Measurements from ENCODE around the gene GYG2.

Gene GYG2

DNA sequence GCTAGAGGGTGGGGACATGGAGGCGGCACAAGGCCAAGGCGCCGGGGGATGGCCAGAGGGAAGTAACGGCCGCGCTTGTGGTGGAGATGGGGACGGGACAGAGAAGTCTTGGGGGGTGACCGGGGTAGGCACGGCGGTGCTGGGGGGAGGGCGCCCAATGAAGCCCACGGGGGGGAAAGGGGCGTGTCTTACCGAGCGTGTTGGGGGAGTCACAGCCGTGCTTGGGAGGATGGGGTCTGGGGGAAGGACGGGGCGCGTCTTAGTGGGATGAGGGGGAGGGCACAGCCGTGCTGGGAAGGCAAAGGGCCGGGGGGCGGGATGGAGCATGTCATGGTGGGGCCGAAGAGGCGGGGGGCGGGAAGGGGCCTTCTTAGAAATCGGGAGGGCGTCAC is 99.5 kb downstream of the GYG2 start:
- Histone ChIP-seq H3K36me3 (ENCODE audit: control insufficient read depth, insufficient read depth, low read length) (no peaks in the 10 kb centered on the region), H3K27me3 (replicated peaks; ENCODE audit: control insufficient read depth, insufficient read depth, low read length) (no peaks in the 10 kb centered on the region), H3K4me3 (replicated peaks; ENCODE audit: low read depth, low read length) (peak overlapping the region; percentile 70)
- peak; percentile 20 for DNase-seq (ENCODE audit: extremely low read depth, insufficient read length)
- TF ChIP-seq, protein P1, sequence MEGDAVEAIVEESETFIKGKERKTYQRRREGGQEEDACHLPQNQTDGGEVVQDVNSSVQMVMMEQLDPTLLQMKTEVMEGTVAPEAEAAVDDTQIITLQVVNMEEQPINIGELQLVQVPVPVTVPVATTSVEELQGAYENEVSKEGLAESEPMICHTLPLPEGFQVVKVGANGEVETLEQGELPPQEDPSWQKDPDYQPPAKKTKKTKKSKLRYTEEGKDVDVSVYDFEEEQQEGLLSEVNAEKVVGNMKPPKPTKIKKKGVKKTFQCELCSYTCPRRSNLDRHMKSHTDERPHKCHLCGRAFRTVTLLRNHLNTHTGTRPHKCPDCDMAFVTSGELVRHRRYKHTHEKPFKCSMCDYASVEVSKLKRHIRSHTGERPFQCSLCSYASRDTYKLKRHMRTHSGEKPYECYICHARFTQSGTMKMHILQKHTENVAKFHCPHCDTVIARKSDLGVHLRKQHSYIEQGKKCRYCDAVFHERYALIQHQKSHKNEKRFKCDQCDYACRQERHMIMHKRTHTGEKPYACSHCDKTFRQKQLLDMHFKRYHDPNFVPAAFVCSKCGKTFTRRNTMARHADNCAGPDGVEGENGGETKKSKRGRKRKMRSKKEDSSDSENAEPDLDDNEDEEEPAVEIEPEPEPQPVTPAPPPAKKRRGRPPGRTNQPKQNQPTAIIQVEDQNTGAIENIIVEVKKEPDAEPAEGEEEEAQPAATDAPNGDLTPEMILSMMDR (IDR thresholded peaks at IDR 0.05; ENCODE audit: insufficient read depth, low read length, poor library complexity, severe bottlenecking): no peak

DNA sequence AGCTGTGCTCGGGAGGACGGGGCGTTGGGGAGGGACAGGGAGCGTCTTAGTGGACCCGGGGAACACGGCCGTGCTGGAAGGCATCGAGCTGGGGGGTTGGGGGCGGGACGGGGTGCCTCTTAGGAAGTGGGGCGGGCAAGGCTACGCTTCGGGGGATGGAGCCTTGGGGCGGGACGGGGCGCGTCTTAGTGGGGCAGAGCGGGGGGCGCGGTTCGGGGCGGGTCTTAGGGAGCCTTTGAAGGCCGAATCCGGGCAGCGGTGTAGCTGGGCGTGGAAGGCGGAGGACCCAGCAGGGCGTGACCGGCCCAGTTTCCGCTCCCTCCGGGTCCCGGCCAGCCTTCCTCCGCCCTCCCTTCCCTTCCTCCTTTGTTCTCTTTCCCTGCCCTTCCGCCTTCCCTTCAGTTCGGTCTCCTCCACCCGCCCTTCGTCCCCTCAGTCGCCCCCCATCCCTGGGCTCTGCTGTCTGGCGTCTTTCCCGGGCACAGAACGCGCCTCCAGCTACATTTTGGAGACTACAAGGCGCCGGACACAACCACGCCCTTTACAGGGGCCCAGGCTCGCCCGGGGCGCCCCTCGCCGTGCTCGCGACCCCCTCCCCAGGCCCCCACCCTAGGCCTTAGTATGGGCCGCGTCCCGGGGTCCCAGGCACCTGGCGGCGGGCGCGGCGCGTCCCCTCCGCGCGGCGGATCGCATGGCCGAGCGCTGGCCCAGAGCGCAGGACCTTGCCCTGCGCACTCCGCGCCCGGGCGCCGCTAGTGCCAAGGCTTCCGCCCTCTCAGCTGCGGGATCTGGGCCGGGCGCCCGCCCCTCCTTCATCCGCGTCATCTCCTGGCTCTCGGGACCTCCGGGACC is 100.1 kb downstream of the GYG2 start, which contains the start of gene ARSD:
TSS of gene ARSD (minus strand) at position 757 of the 852 bp plus-strand sequence. CDS start at position 693, 64 bp downstream.
- Histone ChIP-seq H3K36me3 (ENCODE audit: control insufficient read depth, insufficient read depth, low read length) (no peaks in the 10 kb centered on the region), H3K4me3 (replicated peaks; ENCODE audit: low read depth, low read length) (peak within 1 kb of the TSS; percentile 70), H3K27me3 (replicated peaks; ENCODE audit: control insufficient read depth, insufficient read depth, low read length) (no peaks in the 10 kb centered on the region)
- TF ChIP-seq, protein P1 (IDR thresholded peaks at IDR 0.05; ENCODE audit: insufficient read depth, low read length, poor library complexity, severe bottlenecking): no peak
- DNase-seq (ENCODE audit: extremely low read depth, insufficient read length): peak; percentile 76

DNA sequence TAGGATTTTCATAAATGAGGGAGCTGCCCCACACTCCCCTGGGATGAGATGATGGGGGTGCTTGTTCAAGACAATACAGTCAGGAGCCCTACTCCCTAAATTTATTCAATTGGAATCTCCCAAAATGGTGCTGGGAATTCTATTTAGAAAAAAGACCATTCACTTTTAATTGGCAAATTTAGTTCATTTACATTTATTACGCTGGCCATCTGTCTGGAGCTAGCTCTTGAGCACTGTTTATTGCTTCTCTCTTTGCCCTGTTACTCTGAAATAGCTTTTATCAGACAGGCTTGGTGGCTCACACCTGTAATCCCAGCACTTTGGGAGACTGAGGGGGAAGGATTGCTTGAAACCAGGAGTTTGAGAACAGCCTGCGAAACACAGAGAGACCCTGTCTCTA is 102.4 kb downstream of the GYG2 start:
- no peak for DNase-seq (ENCODE audit: extremely low read depth, insufficient read length)
- H3K27me3 ChIP-seq (replicated peaks; ENCODE audit: control insufficient read depth, insufficient read depth, low read length): no peaks in the 10 kb centered on the region
- H3K4me3 ChIP-seq (replicated peaks; ENCODE audit: low read depth, low read length): no peak overlapping the region
- TF ChIP-seq, protein P1 (IDR thresholded peaks at IDR 0.05; ENCODE audit: insufficient read depth, low read length, poor library complexity, severe bottlenecking): no peak
- no peaks in the 10 kb centered on the region for H3K36me3 ChIP-seq (ENCODE audit: control insufficient read depth, insufficient read depth, low read length)

DNA sequence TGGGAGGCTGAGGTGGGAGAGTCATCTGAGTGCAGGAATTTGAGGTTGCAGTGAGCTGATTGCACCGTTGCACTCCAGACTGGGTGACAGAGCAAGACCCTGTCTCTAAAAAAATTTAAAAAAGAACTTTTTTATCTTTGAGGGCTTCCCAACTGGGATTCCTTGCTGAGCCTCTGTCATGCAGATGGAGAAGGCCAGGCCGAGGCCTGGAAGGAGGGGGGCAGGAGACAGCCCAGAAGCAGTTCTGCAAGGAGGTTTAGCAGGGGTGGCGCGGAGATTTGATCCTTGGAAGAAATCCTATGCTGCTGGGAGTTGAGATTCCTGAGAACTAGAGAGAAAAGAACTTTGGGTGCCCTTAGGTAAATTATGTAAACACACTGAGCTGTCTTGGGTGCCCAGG is 102.9 kb downstream of the GYG2 start:
- H3K4me3 ChIP-seq (replicated peaks; ENCODE audit: low read depth, low read length): no peak overlapping the region
- H3K36me3 ChIP-seq (ENCODE audit: control insufficient read depth, insufficient read depth, low read length): no peaks in the 10 kb centered on the region
- TF ChIP-seq, protein P1 (IDR thresholded peaks at IDR 0.05; ENCODE audit: insufficient read depth, low read length, poor library complexity, severe bottlenecking): no peak
- H3K27me3 ChIP-seq (replicated peaks; ENCODE audit: control insufficient read depth, insufficient read depth, low read length): no peaks in the 10 kb centered on the region
- DNase-seq (ENCODE audit: extremely low read depth, insufficient read length): no peak
